ENCODE data around the gene NTRK2.

Gene NTRK2

DNA sequence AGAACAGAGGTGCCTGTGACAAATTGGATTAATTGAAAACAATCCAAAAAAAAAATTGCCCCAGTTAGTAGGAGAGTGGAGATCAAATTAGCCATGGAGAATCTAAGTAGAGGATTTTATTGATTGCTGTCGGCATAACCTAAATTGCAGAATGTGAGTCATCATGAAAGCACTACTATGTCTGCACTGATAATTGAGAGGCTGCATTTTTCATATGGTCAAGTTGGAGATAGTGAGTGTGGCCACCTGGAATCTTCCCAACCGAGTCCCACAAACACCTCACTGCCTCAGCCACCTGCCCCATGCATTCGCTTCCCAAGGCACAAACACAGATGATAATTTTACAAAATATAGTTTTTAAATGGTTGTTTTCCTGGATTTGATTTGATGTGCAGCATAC lies 123.7 kb downstream of the NTRK2 start:
- H3K4me1 ChIP-seq (ENCODE audit: control insufficient read depth, insufficient read depth, low read length), result no peaks in the 10 kb centered on the region; the same call in 1 of the 2 replicates
- WGBS (ENCODE audit: insufficient coverage, insufficient read length), result no CpG with 5 or more reads among the region's 3 CpGs
- H3K4me3 ChIP-seq (ENCODE audit: low read length), result no peak overlapping the region
- DNase-seq (ENCODE audit: low read depth, low spot score), result no peak
- H3K9me3 ChIP-seq (ENCODE audit: control insufficient read depth, insufficient read depth, low read length), result no peaks in the 10 kb centered on the region
- no peaks in the 10 kb centered on the region for H3K36me3 ChIP-seq (ENCODE audit: control insufficient read depth, insufficient read depth, low read length)
- no peak overlapping the region for H3K27ac ChIP-seq (ENCODE audit: low read length)
- H3K27me3 ChIP-seq (ENCODE audit: control insufficient read depth, insufficient read depth, low read length), result no peaks in the 10 kb centered on the region

DNA sequence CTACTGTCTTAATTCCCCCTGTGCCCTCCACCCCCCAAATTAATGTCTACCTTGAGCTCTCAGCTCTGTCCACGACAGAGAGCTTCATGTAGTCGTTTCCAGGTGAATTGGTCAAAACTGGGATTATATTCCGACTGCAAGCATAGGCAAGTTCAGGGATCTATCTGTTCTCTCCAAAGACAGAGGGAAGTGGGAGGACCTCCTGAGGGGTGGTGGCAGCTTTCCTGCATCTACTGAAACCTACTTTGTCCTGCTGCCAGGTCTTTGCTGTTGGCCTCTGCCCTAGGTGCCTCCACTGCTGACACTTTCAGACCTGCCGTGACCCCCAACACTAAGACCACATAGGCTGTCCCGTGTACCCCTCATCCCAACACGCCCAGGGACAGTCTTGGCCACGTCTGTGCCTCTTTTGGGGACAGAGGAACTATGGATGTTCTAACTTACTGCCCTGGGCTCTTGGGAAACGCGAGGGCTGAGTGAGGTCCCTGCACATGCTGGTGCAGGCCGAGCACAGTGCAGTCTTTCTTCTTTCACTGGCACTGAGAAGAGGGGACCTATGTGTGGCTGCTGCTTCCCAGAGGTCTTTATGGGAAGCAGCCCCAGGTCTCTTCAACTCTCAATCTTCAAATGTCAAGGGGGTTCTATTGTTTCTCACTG lies 125.6 kb downstream of the NTRK2 start:
- H3K9me3 ChIP-seq (ENCODE audit: control insufficient read depth, insufficient read depth, low read length), result no peaks in the 10 kb centered on the region
- WGBS (ENCODE audit: insufficient coverage, insufficient read length), result no CpG with 5 or more reads among the region's 10 CpGs
- H3K4me1 ChIP-seq (ENCODE audit: control insufficient read depth, insufficient read depth, low read length), result no peaks in the 10 kb centered on the region; the same call in 1 of the 2 replicates
- H3K27ac ChIP-seq (ENCODE audit: low read length), result no peak overlapping the region
- no peak for DNase-seq (ENCODE audit: low read depth, low spot score)
- H3K27me3 ChIP-seq (ENCODE audit: control insufficient read depth, insufficient read depth, low read length), result no peaks in the 10 kb centered on the region
- no peaks in the 10 kb centered on the region for H3K36me3 ChIP-seq (ENCODE audit: control insufficient read depth, insufficient read depth, low read length)
- H3K4me3 ChIP-seq (ENCODE audit: low read length), result no peak overlapping the region

DNA sequence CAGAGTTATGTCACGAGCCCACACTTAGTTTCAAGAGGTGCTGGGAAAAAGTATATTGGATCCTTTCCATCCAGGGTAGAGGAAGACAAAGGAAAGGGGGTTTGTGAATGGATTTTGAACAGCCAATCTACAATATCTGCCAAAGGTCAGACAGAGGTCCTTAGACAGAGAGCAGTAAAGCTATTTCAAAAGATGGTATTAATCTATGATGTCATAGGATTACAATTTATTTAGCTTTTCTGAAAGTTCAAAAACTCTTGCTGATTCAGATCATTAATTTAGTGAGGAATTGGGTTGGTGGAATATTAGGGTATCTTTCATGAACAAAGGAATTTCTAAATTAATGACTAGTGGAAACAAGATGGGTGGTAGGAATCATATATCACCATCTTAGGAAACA lies 126.9 kb downstream of the NTRK2 start:
- H3K4me3 ChIP-seq (ENCODE audit: low read length), result no peak overlapping the region
- WGBS (ENCODE audit: insufficient coverage, insufficient read length), result no CpG with 5 or more reads among the region's 1 CpG

DNA sequence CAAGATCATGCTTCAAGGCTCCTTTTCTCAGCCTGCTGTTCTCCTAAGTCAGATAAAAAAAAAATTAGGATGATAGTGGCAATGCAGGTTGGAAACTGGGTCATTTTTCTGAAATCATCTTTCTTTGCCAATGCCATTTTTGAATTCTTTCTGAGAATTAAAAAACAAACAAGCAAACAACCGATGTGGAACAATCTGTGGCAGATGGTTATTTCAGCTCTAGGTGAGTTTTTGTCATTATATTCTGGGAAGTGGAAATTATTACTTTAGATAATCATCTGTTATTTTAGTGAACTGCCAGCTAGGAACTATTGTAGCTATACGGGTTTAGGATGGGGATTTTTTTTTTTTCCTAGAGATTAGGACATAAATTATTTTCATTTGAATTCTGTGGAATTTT lies 129.7 kb downstream of the NTRK2 start:
- no peaks in the 10 kb centered on the region for H3K36me3 ChIP-seq (ENCODE audit: control insufficient read depth, insufficient read depth, low read length)
- no peaks in the 10 kb centered on the region; the same call in 1 of the 2 replicates for H3K4me1 ChIP-seq (ENCODE audit: control insufficient read depth, insufficient read depth, low read length)
- no peaks in the 10 kb centered on the region for H3K9me3 ChIP-seq (ENCODE audit: control insufficient read depth, insufficient read depth, low read length)
- no peak overlapping the region for H3K4me3 ChIP-seq (ENCODE audit: low read length)
- no CpG with 5 or more reads among the region's 2 CpGs for whole genome bisulfite sequencing (ENCODE audit: insufficient coverage, insufficient read length)
- DNase-seq (ENCODE audit: low read depth, low spot score), result no peak
- no peak overlapping the region for H3K27ac ChIP-seq (ENCODE audit: low read length)
- H3K27me3 ChIP-seq (ENCODE audit: control insufficient read depth, insufficient read depth, low read length), result no peaks in the 10 kb centered on the region

More for the DNA sequence above, 126.9 kb downstream of the NTRK2 start:
- Histone ChIP-seq H3K4me1 (ENCODE audit: control insufficient read depth, insufficient read depth, low read length) (no peaks in the 10 kb centered on the region; the same call in 1 of the 2 replicates), H3K27ac (ENCODE audit: low read length) (no peak overlapping the region), H3K36me3 (ENCODE audit: control insufficient read depth, insufficient read depth, low read length) (no peaks in the 10 kb centered on the region), H3K27me3 (ENCODE audit: control insufficient read depth, insufficient read depth, low read length) (no peaks in the 10 kb centered on the region), H3K9me3 (ENCODE audit: control insufficient read depth, insufficient read depth, low read length) (no peaks in the 10 kb centered on the region)
- no peak for DNase-seq (ENCODE audit: low read depth, low spot score)

DNA sequence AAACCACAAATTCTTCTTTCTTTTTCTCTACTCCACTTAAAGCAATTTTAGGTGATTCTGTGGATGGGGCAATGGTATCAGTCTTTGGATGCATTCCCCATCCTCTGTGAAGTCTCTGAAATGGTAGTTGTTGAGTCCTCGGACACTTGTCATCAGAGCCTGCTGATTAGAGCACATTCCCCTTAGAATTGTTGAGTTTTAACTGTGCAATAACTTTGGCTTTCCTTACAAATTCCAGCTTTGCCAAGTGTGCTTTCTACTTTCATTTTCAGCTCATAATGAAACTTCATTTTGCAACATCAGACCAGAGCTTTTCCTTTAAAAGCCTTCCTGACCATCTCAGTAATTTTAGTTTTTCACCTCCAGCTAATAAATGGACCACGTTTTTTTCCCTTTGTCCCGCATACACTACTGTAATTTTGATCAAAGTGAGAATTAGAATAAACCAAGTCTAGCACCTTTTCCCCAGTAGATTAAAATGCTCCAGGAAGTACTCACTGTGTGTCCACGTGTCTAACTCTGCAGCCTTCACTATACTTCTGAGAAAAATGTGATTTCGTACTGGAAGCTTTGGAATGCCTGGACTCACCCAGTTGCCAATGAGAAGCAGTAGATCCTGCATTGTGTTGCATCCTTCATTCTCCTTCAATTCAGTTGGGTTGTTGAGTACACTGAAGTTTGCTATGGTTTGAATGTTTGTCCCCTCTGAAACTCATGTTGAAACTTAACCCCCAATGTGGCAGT lies 135.6 kb downstream of the NTRK2 start:
- H3K9me3 ChIP-seq (ENCODE audit: control insufficient read depth, insufficient read depth, low read length), result no peaks in the 10 kb centered on the region
- WGBS (ENCODE audit: insufficient coverage, insufficient read length), result no CpG with 5 or more reads among the region's 5 CpGs
- no peak overlapping the region for H3K27ac ChIP-seq (ENCODE audit: low read length)
- no peak for DNase-seq (ENCODE audit: low read depth, low spot score)
- H3K36me3 ChIP-seq (ENCODE audit: control insufficient read depth, insufficient read depth, low read length), result no peaks in the 10 kb centered on the region
- no peaks in the 10 kb centered on the region for H3K27me3 ChIP-seq (ENCODE audit: control insufficient read depth, insufficient read depth, low read length)
- H3K4me3 ChIP-seq (ENCODE audit: low read length), result no peak overlapping the region
- no peaks in the 10 kb centered on the region for H3K4me1 ChIP-seq (ENCODE audit: control insufficient read depth, insufficient read depth, low read length)

DNA sequence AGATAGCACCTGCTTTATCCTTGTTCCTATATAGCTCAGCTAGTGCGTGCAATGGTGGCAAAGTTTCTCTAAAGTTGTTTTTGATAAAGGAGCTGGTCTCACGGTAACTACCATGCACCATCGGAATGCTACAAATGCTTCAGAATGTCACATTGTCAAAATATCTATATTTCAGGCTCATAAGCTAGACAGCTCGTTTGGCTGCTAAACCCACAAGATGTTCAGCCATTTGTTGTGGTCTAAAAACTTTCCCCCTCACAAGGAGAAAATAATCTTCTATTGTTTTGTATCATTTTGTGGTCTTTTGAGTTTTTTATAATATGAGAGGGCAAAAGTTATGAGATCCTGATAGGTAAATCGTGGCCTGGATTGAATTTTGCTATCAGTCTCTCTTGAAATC lies 137.9 kb downstream of the NTRK2 start:
- H3K27me3 ChIP-seq (ENCODE audit: control insufficient read depth, insufficient read depth, low read length), result no peaks in the 10 kb centered on the region
- H3K4me1 ChIP-seq (ENCODE audit: control insufficient read depth, insufficient read depth, low read length), result no peaks in the 10 kb centered on the region; the same call in 1 of the 2 replicates
- H3K27ac ChIP-seq (ENCODE audit: low read length), result no peak overlapping the region
- no peaks in the 10 kb centered on the region for H3K36me3 ChIP-seq (ENCODE audit: control insufficient read depth, insufficient read depth, low read length)
- DNase-seq (ENCODE audit: low read depth, low spot score), result no peak
- H3K4me3 ChIP-seq (ENCODE audit: low read length), result no peak overlapping the region
- WGBS (ENCODE audit: insufficient coverage, insufficient read length), result no CpG with 5 or more reads among the region's 5 CpGs
- H3K9me3 ChIP-seq (ENCODE audit: control insufficient read depth, insufficient read depth, low read length), result no peaks in the 10 kb centered on the region

DNA sequence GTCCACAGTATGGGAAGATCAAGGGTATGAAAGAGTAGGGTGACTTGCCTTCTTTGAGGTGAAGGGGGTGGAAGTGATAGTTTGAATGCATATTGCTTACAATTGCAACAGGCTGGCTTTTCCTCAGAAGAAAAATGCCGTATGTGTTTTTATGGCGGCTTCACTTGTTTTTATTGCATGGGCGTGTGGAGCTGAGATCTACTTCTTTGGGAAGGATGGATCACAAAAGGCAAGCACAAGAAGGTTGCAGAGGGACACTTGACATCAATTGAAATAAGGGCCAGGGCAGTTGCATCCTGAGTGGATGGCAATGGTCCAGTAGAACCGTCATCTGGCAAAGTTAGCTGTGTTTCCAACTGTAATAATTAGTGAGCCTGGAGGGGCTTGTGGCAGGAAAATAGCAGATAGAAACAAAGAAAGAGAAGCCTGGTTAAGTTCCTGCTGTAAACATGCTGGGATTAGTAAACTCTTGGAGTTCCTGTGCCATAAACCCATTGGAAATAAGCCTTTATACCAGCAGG lies 138.4 kb downstream of the NTRK2 start:
- H3K27me3 ChIP-seq (ENCODE audit: control insufficient read depth, insufficient read depth, low read length), result no peaks in the 10 kb centered on the region
- no peak overlapping the region for H3K4me3 ChIP-seq (ENCODE audit: low read length)
- no peak for DNase-seq (ENCODE audit: low read depth, low spot score)
- no peaks in the 10 kb centered on the region; the same call in 1 of the 2 replicates for H3K4me1 ChIP-seq (ENCODE audit: control insufficient read depth, insufficient read depth, low read length)
- no peak overlapping the region for H3K27ac ChIP-seq (ENCODE audit: low read length)
- no peaks in the 10 kb centered on the region for H3K9me3 ChIP-seq (ENCODE audit: control insufficient read depth, insufficient read depth, low read length)
- H3K36me3 ChIP-seq (ENCODE audit: control insufficient read depth, insufficient read depth, low read length), result no peaks in the 10 kb centered on the region
- WGBS (ENCODE audit: insufficient coverage, insufficient read length), result no CpG with 5 or more reads among the region's 4 CpGs

DNA sequence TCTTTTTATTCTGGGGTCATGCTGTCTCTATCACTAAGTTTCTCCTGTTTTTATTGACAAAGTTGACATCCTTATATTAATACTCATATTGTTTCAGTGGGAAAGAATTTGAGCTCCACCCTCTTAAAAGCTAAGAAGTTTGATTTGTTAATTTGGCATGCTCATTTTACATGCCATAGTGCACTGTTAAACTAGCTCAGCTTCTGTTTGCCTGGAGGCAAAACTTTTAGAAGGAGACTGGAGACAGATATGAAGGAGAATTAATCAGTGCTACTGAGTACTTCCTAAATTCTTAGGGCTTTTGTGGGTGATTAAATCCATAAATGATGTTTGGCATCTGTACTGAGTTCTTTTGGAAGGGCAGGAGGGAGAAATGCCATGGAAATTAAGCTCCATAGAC lies 138.9 kb downstream of the NTRK2 start:
- H3K36me3 ChIP-seq (ENCODE audit: control insufficient read depth, insufficient read depth, low read length), result no peaks in the 10 kb centered on the region
- no peaks in the 10 kb centered on the region for H3K9me3 ChIP-seq (ENCODE audit: control insufficient read depth, insufficient read depth, low read length)
- no peaks in the 10 kb centered on the region; the same call in 1 of the 2 replicates for H3K4me1 ChIP-seq (ENCODE audit: control insufficient read depth, insufficient read depth, low read length)
- no peak overlapping the region for H3K27ac ChIP-seq (ENCODE audit: low read length)
- H3K4me3 ChIP-seq (ENCODE audit: low read length), result no peak overlapping the region
- H3K27me3 ChIP-seq (ENCODE audit: control insufficient read depth, insufficient read depth, low read length), result no peaks in the 10 kb centered on the region
- DNase-seq (ENCODE audit: low read depth, low spot score), result no peak

DNA sequence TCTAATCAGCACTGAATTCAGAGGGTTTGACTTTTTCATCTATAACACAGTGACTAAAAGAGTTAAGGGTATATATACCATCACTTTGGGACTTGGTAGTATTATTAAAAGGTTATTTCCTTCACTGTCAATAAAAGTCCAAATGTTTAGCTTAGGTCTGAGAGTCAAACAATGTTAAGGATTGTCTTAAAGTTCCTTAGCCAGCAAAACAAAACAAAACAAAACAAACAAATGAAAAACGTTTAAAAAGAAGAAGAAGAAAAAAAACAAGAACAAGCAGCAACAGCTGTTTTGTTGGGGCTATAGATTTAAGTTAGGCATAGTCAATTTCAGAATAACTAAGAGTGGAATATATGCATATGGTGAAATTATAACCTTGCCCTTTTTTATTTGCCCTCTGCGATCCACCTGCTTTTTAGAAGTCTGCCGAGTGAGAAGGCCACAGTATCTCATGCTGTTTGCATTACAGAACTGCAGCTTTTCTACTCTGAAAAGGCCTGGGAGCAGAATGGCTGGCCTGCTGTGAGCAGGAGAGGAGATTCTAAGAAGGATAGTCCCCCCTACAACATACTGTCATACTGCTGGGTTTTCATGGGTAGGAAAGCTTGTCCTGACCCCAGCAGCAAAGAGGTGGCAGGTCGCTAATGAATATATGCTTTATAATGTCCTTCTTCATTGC lies 141.7 kb downstream of the NTRK2 start:
- Histone ChIP-seq H3K27ac (ENCODE audit: low read length) (no peak overlapping the region), H3K4me3 (ENCODE audit: low read length) (no peak overlapping the region), H3K36me3 (ENCODE audit: control insufficient read depth, insufficient read depth, low read length) (no peaks in the 10 kb centered on the region), H3K27me3 (ENCODE audit: control insufficient read depth, insufficient read depth, low read length) (no peaks in the 10 kb centered on the region), H3K4me1 (ENCODE audit: control insufficient read depth, insufficient read depth, low read length) (no peaks in the 10 kb centered on the region; the same call in 1 of the 2 replicates), H3K9me3 (ENCODE audit: control insufficient read depth, insufficient read depth, low read length) (no peaks in the 10 kb centered on the region)
- no peak for DNase-seq (ENCODE audit: low read depth, low spot score)
- WGBS (ENCODE audit: insufficient coverage, insufficient read length), result no CpG with 5 or more reads among the region's 4 CpGs

DNA sequence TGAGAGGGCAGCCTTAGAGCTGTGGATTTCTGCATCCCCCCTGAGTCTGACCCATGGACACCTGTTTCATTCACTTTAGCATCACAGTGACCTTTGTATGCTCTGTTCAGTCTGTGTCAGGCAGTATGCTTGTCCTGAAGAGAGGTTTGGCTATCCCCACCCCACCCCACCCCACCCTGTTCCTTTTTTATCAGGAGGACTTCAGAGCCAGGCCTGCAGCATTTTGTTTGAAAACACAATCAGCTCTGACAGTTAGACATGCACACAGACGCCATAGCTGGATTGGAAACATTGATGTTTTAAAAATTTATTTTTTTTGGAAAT lies 142.2 kb downstream of the NTRK2 start:
- H3K9me3 ChIP-seq (ENCODE audit: control insufficient read depth, insufficient read depth, low read length), result no peaks in the 10 kb centered on the region
- no peak for DNase-seq (ENCODE audit: low read depth, low spot score)
- WGBS (ENCODE audit: insufficient coverage, insufficient read length), result no CpG with 5 or more reads among the region's 1 CpG
- no peaks in the 10 kb centered on the region for H3K27me3 ChIP-seq (ENCODE audit: control insufficient read depth, insufficient read depth, low read length)
- H3K4me3 ChIP-seq (ENCODE audit: low read length), result no peak overlapping the region
- no peak overlapping the region for H3K27ac ChIP-seq (ENCODE audit: low read length)
- H3K36me3 ChIP-seq (ENCODE audit: control insufficient read depth, insufficient read depth, low read length), result no peaks in the 10 kb centered on the region
- H3K4me1 ChIP-seq (ENCODE audit: control insufficient read depth, insufficient read depth, low read length), result no peaks in the 10 kb centered on the region; the same call in 1 of the 2 replicates

Measured in iPS DF 6.9 (cell line).